Mucosa of rectum (tissue), 2 donors: ENCODE data around the gene KCNMB2.
"Not testable (repeated sequence)": the region's sequence is repeated elsewhere in the genome, so short reads cannot be mapped to it uniquely, and the experiment has no call there.

Source experiments
- H3K27ac ChIP-seq, 2 donors: one replicate each; pipeline ENCODE4 v1.7.0; 2013; ENCODE audit warnings: inconsistent platforms in 2 of 2, low read depth in 2 of 2, low read length in 2 of 2
- H3K27me3 ChIP-seq, 2 donors: one replicate each; pipeline ENCODE4 v1.7.0; 2013; ENCODE audit warnings: low read length in 2 of 2; ENCODE audit not compliant: control insufficient read depth in 2 of 2, insufficient read depth in 2 of 2
- H3K36me3 ChIP-seq, 2 donors: one replicate each; pipeline ENCODE4 v1.7.0; 2013; ENCODE audit warnings: low read length in 2 of 2; ENCODE audit not compliant: control insufficient read depth in 2 of 2, insufficient read depth in 2 of 2
- H3K4me1 ChIP-seq, 2 donors: one replicate each; pipeline ENCODE4 v1.7.0; 2013; ENCODE audit warnings: low read length in 2 of 2, mild to moderate bottlenecking in 1 of 2; ENCODE audit not compliant: control insufficient read depth in 2 of 2, insufficient read depth in 2 of 2
- H3K4me3 ChIP-seq, 2 donors: one replicate each; pipeline ENCODE4 v1.7.0; 2013; ENCODE audit warnings: low read length in 2 of 2
- H3K9ac ChIP-seq, 2 donors: one replicate each; pipeline ENCODE4 v1.7.0; 2013; ENCODE audit warnings: low read length in 2 of 2, low read depth in 1 of 2, mild to moderate bottlenecking in 1 of 2
- H3K9me3 ChIP-seq, 2 donors: one replicate each; pipeline ENCODE4 v1.7.0; 2013; ENCODE audit warnings: low read length in 2 of 2; ENCODE audit not compliant: control insufficient read depth in 2 of 2
- donor health status: healthy.
- donor health status: Normal muscosa, but diverticular disease.

KCNMB2 gene

GRCh38 chr3:178845420-178846118 is 309.3 kb downstream of the KCNMB2 start:
- Histone ChIP-seq H3K36me3 (no peaks in the 10 kb centered on the region), H3K27me3 (no peaks in the 10 kb centered on the region), H3K4me3 (no peak overlapping the region), H3K9me3 (no peaks in the 10 kb centered on the region), H3K4me1 (no peaks in the 10 kb centered on the region), H3K9ac (no peak overlapping the region), H3K27ac (no peak overlapping the region)

DNA sequence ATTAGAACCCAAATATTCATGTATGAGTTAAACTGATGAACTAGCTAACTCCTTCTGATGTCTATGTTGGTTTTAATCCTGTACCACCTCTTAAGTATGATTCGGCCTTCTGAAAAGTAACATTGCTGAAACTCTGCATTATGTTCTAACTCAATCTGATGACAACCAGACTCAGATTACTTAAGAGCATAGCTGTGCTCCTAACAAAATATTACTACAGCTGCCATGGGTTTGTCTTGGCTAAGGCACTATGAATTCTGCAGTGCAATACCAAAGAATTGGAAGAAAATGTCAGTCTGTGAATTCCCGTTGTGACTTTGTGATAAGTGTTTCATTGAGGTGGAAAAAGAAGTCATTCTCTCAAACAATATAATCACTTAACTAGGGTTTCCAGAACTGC is 311.0 kb downstream of the KCNMB2 start:
- Histone ChIP-seq H3K27me3 (no peaks in the 10 kb centered on the region), H3K4me3 (no peak overlapping the region), H3K4me1 (no peaks in the 10 kb centered on the region), H3K9me3 (no peaks in the 10 kb centered on the region), H3K9ac (no peak overlapping the region), H3K36me3 (no peaks in the 10 kb centered on the region), H3K27ac (no peak overlapping the region)

GRCh38 chr3:178849199-178849910 is 313.1 kb downstream of the KCNMB2 start:
- Histone ChIP-seq H3K27ac (no peak overlapping the region), H3K4me1 (no peaks in the 10 kb centered on the region), H3K4me3 (no peak overlapping the region), H3K36me3 (no peaks in the 10 kb centered on the region), H3K9me3 (no peaks in the 10 kb centered on the region), H3K9ac (no peak overlapping the region), H3K27me3 (no peaks in the 10 kb centered on the region)

DNA sequence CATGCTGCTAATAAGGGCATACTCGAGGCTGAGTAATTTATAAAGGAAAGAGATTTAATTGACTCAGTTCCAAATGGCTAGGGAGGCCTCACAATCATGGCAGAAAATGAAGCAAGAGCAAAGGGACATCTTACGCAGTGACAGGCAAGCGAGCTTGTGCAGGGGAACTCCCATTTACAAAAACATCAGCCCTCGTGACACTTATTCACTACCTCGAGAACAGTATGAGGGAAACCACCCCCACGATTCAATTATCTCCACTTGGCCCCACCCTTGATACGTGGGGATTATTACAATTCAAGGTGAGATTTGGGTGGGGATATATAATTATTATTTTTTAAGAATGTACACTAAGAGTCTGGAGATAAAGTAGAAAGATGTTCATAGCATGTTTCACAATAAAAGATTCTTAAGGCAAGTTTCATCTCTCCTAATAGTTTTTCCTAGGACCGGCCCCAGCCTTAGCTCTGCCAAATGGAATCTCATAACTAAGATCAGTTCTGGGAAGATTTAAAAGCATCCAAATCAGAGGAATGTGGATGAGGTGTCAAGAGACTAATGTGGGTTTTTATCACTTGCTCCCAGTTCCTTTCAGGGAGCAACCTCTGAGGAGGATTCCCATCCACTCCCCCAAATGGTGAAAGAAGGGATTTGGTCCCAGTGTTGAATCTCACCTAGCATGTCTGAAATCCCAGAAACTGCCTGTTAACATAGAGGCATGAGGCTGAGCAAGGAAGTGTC is 314.4 kb downstream of the KCNMB2 start:
- H3K27ac ChIP-seq = no peak overlapping the region
- H3K4me1 ChIP-seq = no peaks in the 10 kb centered on the region
- no peaks in the 10 kb centered on the region for H3K27me3 ChIP-seq
- no peak overlapping the region for H3K4me3 ChIP-seq
- H3K9ac ChIP-seq = no peak overlapping the region
- no peaks in the 10 kb centered on the region for H3K9me3 ChIP-seq
- no peaks in the 10 kb centered on the region for H3K36me3 ChIP-seq

DNA sequence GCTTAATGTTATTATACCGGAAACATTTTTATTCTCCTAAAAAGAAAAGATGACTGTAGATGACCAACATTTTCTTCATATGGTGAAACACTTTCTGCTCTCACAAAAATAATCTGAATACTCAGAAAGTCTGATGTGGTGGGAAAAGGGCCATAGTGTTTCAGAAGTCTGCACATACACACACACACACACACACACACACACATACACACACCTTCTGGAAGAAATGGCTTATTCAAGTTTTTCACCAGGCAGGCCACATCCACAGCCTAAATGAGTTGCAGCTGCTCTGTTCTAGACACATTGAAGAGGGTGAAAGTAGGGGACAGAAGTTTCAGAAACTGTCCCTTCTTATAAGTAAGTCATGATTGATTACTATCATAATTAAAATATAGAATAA is 315.3 kb downstream of the KCNMB2 start:
- H3K36me3 ChIP-seq = no peaks in the 10 kb centered on the region
- no peaks in the 10 kb centered on the region for H3K4me1 ChIP-seq
- no peak overlapping the region for H3K27ac ChIP-seq
- H3K9me3 ChIP-seq = no peaks in the 10 kb centered on the region
- no peak overlapping the region for H3K4me3 ChIP-seq
- no peaks in the 10 kb centered on the region for H3K27me3 ChIP-seq
- H3K9ac ChIP-seq = no peak overlapping the region

- Histone ChIP-seq H3K4me3 (no peak overlapping the region), H3K4me1 (no peaks in the 10 kb centered on the region), H3K9ac (no peak overlapping the region), H3K27ac (no peak overlapping the region), H3K36me3 (no peaks in the 10 kb centered on the region), H3K27me3 (no peaks in the 10 kb centered on the region), H3K9me3 (no peaks in the 10 kb centered on the region)
Observed at GRCh38 chr3:178856804-178857203, 320.6 kb downstream of the KCNMB2 start.

GRCh38 chr3:178859386-178859785 is 323.1 kb downstream of the KCNMB2 start:
- Histone ChIP-seq H3K36me3 (no peaks in the 10 kb centered on the region), H3K9me3 (no peaks in the 10 kb centered on the region), H3K4me1 (no peaks in the 10 kb centered on the region), H3K27ac (no peak overlapping the region), H3K4me3 (no peak overlapping the region), H3K9ac (no peak overlapping the region), H3K27me3 (no peaks in the 10 kb centered on the region)

DNA sequence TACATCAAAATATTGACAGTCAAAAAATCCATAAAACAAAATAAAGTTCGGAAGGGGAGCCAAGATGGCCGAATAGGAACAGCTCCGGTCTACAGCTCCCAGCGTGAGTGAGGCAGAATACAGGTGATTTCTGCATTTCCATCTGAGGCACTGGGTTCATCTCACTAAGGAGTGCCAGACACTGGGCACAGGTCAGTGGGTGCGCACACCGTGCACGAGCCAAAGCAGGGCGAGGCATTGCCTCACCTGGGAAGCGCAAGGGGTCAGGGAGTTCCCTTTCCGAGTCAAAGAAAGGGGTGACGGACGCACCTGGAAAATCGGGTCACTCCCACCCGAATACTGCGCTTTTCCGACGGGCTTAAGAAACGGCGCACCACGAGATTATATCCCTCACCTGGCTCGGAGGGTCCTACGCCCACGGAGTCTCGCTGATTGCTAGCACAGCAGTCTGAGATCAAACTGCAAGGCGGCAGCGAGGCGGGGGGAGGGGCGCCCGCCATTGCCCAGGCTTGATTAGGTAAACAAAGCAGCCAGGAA is 323.7 kb downstream of the KCNMB2 start:
- not testable (repeated sequence) for H3K4me3 ChIP-seq, H3K27me3 ChIP-seq, H3K9ac ChIP-seq, H3K9me3 ChIP-seq, H3K4me1 ChIP-seq, H3K36me3 ChIP-seq, H3K27ac ChIP-seq

- no peak overlapping the region for H3K4me3 ChIP-seq
Observed at GRCh38 chr3:178868681-178869080, 332.4 kb downstream of the KCNMB2 start.

DNA sequence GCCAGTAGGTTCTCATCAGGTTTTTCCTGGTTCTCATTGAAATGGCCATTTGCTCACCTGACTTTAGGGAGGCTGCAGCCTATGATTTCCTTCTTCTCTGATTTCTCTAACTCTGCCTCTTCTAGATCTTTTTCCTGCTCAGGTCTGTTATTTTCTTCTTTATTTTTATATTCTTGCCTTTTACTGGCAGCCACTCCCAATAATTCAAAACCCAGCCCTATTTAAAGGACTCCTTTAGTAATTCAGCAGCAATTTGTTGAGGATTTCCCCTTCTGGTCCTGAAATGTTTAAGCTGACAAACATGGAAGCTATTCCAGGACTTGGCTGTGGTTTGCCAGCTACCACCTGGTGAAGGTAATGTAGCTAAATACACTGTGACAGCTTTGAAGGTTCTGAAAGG is 333.8 kb downstream of the KCNMB2 start:
- H3K27ac ChIP-seq = no peak overlapping the region

More at GRCh38 chr3:178868681-178869080, 332.4 kb downstream of the KCNMB2 start:
- Histone ChIP-seq H3K9ac (no peak overlapping the region), H3K4me1 (no peaks in the 10 kb centered on the region), H3K9me3 (peaks cover 0 to 3% of the 10 kb centered on the region in 2 donors), H3K36me3 (no peaks in the 10 kb centered on the region), H3K27me3 (no peaks in the 10 kb centered on the region), H3K27ac (no peak overlapping the region)

More for the DNA sequence above, 333.8 kb downstream of the KCNMB2 start:
- no peaks in the 10 kb centered on the region for H3K36me3 ChIP-seq
- peaks cover 0 to 3% of the 10 kb centered on the region in 2 donors for H3K9me3 ChIP-seq
- H3K4me3 ChIP-seq = no peak overlapping the region
- H3K27me3 ChIP-seq = no peaks in the 10 kb centered on the region
- H3K9ac ChIP-seq = no peak overlapping the region
- no peaks in the 10 kb centered on the region for H3K4me1 ChIP-seq
